ENCODE results near the gene GABPB1.

The GABPB1 gene

GRCh38 chr15:50345298-50345697 lies 9.7 kb downstream of the GABPB1 start:
- DNase-seq (ENCODE audit: low read depth in 1 of 2, low spot score in 1 of 2): no peak

GRCh38 chr15:50344006-50344464 lies 11.0 kb downstream of the GABPB1 start:
- no peak for DNase-seq (ENCODE audit: low read depth in 1 of 2, low spot score in 1 of 2)

DNA sequence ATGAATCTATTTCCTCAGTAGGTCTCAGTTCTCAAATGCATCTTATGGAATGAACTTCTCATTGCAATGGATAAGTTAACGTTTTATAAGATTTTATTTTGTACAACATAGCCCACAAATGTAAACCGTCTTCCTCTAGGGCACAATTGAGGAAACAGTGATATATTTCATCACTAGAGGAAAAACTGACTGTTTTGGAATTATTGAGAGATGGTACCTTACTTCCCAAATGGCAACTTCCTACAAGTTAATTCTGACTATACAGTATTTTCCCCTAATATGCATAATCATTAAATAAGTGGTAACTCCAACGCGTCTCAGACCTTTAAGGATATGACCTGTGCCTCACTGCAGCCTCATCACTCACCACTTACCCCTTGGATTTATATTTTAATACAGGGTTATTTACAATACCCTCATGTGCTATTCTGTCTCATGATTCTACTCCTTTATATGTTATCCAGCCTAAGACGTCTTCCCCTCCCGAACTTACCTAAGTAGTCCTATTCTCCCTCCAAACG lies 13.3 kb downstream of the GABPB1 start:
- DNase-seq (ENCODE audit: low read depth in 1 of 2, low spot score in 1 of 2): no peak

DNA sequence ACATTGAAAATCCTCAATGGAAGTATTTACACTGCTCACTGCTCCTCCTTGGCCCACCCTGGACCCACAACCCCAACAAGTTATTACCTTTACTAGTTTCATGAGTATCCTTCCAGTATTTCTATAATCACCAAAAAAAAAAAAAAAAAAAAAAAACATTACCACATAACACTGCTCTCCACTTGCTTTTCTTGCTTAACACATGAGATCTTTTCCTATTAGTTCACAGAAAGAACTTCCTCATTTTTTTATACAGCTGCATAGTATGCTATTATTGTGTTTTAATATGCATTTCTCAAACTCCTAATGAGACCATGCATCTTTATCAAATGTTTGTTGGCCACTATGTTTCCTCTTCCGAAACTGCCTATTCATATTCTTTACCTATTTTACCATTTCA lies 14.6 kb downstream of the GABPB1 start:
- no peak for DNase-seq (ENCODE audit: low read depth in 1 of 2, low spot score in 1 of 2)

DNA sequence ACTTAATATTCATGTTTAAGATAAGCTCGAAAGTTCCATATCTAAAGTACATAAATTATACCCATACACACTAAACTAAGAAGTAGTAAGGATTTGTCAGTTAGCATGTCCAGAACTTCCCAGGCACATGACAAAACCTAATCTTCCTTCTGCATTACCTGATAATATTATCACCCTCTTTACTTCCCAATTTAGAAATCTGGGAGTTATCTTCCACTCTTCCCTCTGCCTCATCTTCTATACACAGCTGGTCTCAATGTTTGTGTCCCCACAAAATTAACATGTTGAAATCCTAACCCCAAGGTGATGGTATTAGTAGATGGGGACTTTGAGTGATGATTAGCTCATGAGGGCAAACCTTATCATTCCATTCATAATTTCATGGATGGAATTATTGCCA lies 15.3 kb downstream of the GABPB1 start:
- no peak for DNase-seq (ENCODE audit: low read depth in 1 of 2, low spot score in 1 of 2)

DNA sequence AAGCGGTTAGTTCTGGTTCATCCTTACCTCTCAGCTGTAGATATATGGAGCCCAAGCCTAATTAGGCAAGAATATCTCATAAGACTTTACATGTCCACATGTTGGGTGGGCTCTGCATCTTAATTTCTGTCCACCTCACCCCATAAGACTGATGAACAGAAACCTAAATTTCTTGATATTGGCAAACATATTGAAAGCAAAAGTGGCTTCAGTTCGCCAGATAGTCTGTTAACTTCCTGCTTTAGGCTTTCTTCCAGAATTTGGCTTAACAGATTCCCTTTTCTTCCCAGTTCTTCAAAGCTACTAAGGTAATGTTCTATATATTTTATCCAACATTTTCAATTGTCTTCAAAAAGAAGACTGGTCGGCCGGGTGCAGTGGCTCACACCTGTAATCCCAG lies 19.7 kb downstream of the GABPB1 start:
- DNase-seq (ENCODE audit: low read depth in 1 of 2, low spot score in 1 of 2): no peak

DNA sequence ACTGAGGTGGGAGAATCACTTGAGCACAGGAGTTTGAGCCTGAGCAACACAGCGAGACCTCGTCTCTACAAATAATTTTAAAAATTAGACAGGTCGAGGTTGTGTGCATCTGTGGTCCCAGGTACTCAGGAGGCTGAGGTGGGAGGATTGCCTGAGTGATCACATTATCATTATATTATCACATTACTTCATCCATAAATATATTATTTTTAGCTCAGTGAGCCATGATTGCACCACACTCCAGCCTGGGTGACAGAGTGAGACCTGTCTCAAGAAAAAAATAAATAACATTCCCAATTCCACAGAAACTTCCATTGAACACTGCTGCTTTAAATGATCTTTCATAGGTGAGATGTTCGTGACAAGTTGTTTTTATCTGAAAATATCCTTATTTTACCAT lies 21.8 kb downstream of the GABPB1 start:
- no peak for DNase-seq (ENCODE audit: low read depth in 1 of 2, low spot score in 1 of 2)

DNA sequence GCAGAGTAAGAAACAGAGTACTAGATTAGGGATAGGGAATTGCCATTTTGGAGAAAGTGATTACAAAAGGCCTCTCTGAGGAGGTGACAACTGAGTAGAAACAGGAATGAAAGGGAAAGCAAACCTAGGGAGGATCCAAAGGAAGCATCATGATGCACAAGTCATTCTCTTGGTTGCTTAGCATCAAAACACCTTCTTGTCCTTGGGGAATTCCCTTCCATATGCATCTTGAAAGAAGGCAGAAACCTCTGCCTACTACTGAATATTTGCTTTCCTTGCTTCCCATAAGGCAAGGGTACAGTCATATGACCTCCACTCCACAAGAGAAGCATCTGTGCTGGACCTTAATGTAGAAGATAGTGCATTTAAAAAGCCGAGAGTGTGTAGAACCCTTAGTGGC lies 24.1 kb downstream of the GABPB1 start:
- DNase-seq (ENCODE audit: low read depth in 1 of 2, low spot score in 1 of 2): no peak

DNA sequence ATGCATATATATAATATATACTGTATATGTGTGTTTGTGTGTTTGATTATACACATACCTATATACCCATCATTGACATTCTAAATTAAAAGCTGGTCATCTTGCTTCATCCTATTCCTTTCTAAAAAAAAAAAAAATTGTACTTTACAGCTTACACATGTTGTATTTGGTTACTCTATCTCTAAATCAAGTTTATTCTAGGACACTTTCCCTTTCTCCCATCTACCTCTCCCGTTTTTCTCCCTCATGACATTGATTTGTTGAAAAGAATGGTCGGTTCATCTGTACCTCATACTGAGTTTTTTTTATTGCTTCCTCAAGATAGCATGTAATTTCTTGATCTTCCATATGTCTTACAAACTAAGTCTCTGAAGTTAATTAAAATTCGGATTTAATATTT lies 26.9 kb downstream of the GABPB1 start:
- DNase-seq (ENCODE audit: low read depth in 1 of 2, low spot score in 1 of 2): no peak

DNA sequence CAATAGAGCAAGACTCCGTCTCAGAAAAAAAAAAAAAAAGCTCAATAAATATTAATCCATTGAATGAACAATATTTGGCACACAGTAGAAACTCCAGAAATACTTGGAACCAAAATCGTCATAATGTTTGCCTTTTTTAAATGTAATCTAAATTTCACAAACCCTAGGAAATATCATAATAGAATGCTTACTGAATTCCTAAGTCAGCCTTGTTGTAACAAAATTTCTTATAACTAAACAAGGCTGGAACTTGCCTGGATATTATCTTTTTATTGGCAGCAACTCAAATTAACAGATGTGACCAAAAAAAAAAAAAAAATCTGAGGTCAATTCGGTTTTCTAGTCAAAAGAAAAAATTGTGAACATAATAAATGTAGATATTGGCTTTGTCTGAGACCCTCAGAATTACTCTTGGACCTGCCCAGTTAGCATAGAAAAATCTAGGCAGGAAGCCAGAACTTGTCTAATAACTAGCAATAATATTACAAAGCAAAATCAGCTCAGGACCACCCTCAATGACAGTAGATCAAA lies 33.3 kb downstream of the GABPB1 start:
- no peak for DNase-seq (ENCODE audit: low read depth in 1 of 2, low spot score in 1 of 2)

DNA sequence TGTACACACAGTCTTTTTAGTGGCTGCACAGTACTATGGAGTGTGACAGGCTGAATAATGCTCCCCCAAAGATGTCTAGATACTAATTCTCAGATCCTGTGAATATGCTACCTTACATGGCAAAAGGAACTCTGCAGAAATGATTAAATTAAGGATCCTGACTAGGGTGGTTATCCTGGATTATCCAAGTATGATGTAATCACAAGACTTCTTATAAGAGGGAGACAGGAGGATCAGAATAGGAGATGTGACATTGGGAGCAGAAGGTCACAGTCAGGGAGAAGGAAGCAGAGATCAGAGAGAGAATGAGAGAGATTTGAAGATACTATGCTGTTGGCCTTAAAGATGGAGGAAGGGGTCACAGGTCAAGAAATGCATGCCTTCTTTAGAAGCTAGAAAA lies 34.5 kb downstream of the GABPB1 start:
- no peak for DNase-seq (ENCODE audit: low read depth in 1 of 2, low spot score in 1 of 2)

DNA sequence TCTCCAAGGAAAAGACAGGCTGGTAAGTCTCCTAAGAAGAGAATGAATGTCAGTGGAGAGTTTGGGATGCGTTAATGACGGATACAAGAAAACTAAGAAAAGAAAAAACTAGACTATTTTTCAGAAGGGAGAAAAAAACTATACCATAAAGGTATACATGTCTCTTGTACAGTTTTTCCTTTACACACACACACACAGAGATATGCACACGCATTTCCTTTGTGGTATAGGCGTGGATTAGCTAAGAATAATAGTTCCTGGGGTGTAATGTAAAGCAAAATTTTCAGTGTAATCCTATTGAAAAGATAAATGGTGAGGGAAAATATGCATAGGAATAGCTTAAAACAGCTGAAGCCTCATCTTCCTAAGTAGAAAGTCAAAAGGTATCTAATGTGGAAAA lies 36.3 kb downstream of the GABPB1 start:
- no peak for DNase-seq (ENCODE audit: low read depth in 1 of 2, low spot score in 1 of 2)

GRCh38 chr15:50315814-50316630 lies 39.0 kb downstream of the GABPB1 start:
- DNase-seq (ENCODE audit: low read depth in 1 of 2, low spot score in 1 of 2): no peak

- DNase-seq (ENCODE audit: low read depth in 1 of 2, low spot score in 1 of 2): no peak
These were observed 42.4 kb downstream of the GABPB1 start for GRCh38 chr15:50312636-50313035.

DNA sequence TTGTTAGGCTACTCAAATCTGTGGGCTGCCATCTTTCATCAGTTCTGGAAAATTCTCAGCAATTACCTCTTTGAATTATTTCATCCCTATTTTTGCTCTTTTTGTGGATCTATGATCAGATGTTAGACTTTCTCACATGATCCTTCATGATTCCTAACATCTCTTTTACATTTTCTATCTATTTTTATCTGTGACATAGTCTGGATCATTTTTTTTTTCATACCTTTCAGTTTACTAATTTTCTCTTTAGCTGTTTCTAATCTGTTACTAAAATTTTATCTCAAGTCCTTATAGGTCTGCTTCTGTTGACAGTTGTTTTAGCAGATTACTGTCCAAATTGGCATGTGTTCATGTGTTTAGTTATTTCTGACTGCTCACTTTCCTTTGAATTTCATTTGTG lies 47.2 kb downstream of the GABPB1 start:
- DNase-seq (ENCODE audit: low read depth in 1 of 2, low spot score in 1 of 2): no peak

GRCh38 chr15:50304836-50305235 lies 50.2 kb downstream of the GABPB1 start:
- no peak for DNase-seq (ENCODE audit: low read depth in 1 of 2, low spot score in 1 of 2)

- DNase-seq (ENCODE audit: low read depth in 1 of 2, low spot score in 1 of 2): no peak
These were observed 52.4 kb downstream of the GABPB1 start for GRCh38 chr15:50302581-50302980.

- DNase-seq (ENCODE audit: low read depth in 1 of 2, low spot score in 1 of 2): no peak
These were observed 56.7 kb downstream of the GABPB1 start for GRCh38 chr15:50298340-50298739.

DNA sequence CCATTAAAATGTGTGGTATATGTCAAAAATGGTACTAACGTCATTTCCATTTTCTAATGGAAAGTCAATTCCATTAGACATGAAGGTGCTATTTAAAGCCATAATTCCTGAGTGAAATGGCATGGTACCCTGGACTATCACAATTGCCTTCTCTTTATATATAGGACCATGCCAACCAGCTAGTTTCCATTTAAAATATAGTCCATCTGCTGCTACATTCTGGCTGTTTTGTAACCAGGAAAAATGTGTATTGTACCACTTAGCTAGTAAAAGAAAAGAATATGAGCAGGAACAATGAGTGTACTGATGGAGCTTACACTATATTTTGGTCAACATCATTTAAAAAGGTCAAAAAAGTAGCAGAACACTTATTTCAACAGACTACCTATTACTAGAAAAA lies 59.0 kb downstream of the GABPB1 start:
- DNase-seq (ENCODE audit: low read depth in 1 of 2, low spot score in 1 of 2): no peak

GRCh38 chr15:50289749-50290148 lies 65.2 kb downstream of the GABPB1 start:
- no peak for DNase-seq (ENCODE audit: low read depth in 1 of 2, low spot score in 1 of 2)

DNA sequence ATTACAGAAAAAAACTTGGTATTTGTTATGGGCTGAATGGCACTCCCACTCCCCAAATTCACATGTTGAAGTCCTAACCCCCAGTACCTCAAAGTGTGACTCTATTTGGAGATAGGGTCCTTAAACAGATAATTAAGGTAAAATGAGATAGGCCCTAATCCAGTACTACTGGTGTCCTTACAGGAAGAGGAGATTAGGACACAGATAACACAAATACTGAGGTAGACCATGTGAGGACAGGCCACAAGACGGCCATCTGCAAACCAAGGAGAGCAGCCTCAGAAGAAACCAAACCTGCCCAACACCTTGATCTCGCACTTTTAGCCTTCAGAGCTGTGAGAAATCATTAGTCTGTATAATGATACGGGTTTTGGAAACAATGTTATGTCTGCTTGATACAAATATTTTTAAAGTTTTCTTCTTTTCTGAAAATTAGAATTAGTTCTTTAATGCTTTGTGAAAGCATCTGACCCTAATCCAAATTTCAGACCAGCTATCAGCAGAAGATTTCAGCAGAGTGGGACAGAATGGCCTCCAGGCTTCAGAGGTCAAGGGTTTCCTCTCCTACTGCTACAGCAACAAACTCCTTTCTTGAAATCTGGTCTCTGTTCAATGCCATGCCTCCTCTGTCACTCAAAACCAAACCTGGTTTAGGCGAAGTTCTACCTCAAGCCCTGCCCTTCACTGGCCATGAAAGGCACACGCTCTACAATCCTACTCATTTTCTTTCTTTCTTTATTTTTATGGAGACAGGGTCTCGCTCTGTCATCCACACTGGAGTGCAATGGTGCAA lies 67.5 kb downstream of the GABPB1 start:
- DNase-seq (ENCODE audit: low read depth in 1 of 2, low spot score in 1 of 2): no peak

- DNase-seq (ENCODE audit: low read depth in 1 of 2, low spot score in 1 of 2): no peak
These were observed 73.6 kb downstream of the GABPB1 start for GRCh38 chr15:50281427-50281826.
